Mesodermal cell (in vitro differentiated cells): Measurements from ENCODE around the gene IGSF9B.

ENCODE experiments used
- H3K27ac ChIP-seq: 2 replicates; pipeline ENCODE4 v1.7.0; 2013; ENCODE audit warnings: mild to moderate bottlenecking, low read depth, low read length, moderate library complexity; ENCODE audit not compliant: severe bottlenecking
- H3K36me3 ChIP-seq: 2 replicates; pipeline ENCODE4 v1.7.1; 2013; ENCODE audit warnings: mild to moderate bottlenecking, low read length, moderate library complexity; ENCODE audit not compliant: control insufficient read depth, insufficient read depth
- H3K4me1 ChIP-seq: one replicate; pipeline ENCODE4 v1.7.1; 2013; ENCODE audit warnings: mild to moderate bottlenecking, low read length; ENCODE audit not compliant: insufficient read depth, control insufficient read depth, poor library complexity, severe bottlenecking
- H3K4me3 ChIP-seq: 2 replicates; pipeline ENCODE4 v1.7.0; 2013; ENCODE audit warnings: low read length, control low read depth, mild to moderate bottlenecking; ENCODE audit not compliant: insufficient read depth, poor library complexity, severe bottlenecking; ENCODE audit errors: extremely low read depth
- H3K9me3 ChIP-seq: 2 replicates; pipeline ENCODE4 v1.7.1; 2013; ENCODE audit warnings: mild to moderate bottlenecking, low read length, moderate library complexity; ENCODE audit not compliant: control insufficient read depth
- WGBS, 2 experiments: methylation state at CpG; one replicate each; pipeline ENCODE4 v1.1.5; 2013; ENCODE audit warnings: missing lambda C conversion rate in 2 of 2; ENCODE audit not compliant: insufficient coverage in 2 of 2; 5-methylcytosine and 5-hydroxymethylcytosine counted together

The IGSF9B gene

DNA sequence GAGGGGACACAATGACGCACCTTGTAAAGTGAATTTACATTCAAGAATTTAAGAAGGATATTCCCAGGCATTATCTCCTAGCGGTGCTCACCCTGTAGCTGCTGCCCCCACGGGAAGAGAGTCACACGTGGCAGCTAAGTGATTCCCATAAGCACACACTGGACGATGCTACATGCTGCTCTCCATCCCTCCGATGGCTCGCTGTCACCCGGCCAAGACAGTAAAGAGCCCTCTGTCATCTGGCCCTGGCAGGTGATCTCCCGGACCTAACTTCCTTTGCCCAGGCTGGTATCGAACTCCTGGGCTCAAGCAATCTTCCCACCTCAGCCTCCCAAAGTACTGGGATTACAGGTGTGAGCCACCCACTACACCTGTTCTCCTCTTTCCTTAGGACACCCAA lies 39.9 kb upstream of the IGSF9B start:
- 84 to 89% methylated on average over 10 of the region's 10 CpGs for WGBS, 2 experiments
- H3K9me3 ChIP-seq = no peaks in the 10 kb centered on the region

DNA sequence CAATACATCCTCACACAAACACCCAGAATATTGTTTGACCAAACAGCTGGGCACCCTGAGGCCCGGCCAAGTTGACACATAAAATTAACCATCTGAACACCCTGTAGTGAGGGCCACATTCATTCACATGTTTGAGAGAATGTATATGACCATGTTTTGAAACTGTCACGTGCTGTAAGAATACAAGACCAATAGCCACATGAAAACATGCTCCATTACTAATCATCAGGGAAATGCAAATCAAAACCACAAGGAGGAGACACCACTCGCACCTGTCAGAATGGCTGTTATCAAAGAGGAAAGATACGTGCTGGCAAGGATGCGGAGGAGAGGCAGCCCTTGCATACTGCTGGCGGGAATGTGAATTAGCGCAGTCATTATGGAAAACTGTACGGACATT lies 38.3 kb upstream of the IGSF9B start:
- no peaks in the 10 kb centered on the region for H3K4me1 ChIP-seq
- 81 to 92% methylated on average over 3 to 4 of the region's 8 CpGs for WGBS, 2 experiments
- no peaks in the 10 kb centered on the region for H3K36me3 ChIP-seq
- no peak overlapping the region for H3K4me3 ChIP-seq
- no peaks in the 10 kb centered on the region for H3K9me3 ChIP-seq
- H3K27ac ChIP-seq = no peak overlapping the region

More for the DNA sequence above, 39.9 kb upstream of the IGSF9B start:
- H3K4me3 ChIP-seq = no peak overlapping the region
- H3K27ac ChIP-seq = no peak overlapping the region
- no peaks in the 10 kb centered on the region for H3K36me3 ChIP-seq
- H3K4me1 ChIP-seq = no peaks in the 10 kb centered on the region

- no peak overlapping the region for H3K27ac ChIP-seq
- no peak overlapping the region for H3K4me3 ChIP-seq
- no peaks in the 10 kb centered on the region for H3K9me3 ChIP-seq
- no peaks in the 10 kb centered on the region for H3K36me3 ChIP-seq
- no peaks in the 10 kb centered on the region for H3K4me1 ChIP-seq
- 94 to 95% methylated on average over 8 to 13 of the region's 13 CpGs for WGBS, 2 experiments
Observed at GRCh38 chr11:133993921-133994320, 37.2 kb upstream of the IGSF9B start.

DNA sequence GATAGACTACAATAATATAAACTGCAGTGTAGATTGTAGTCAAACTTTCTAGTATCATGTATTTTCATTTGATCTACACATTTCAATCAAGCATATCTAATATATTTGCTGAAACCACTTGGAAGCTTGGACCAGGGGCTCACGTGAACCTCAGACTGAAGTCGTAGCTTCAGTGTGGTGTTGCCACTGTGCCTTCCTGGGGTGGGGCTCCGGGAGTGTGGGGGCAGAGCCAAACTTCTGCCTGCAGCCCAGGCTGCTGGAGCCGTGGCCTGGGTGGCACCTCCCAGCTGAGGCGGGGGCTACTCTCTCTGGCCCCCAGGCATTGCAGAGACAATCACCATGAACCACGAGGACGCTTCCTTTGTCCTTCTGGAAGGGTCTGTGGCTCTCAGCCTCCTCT lies 36.3 kb upstream of the IGSF9B start:
- WGBS, 2 experiments = 93% methylated on average over 7 of the region's 7 CpGs
- Histone ChIP-seq H3K4me1 (no peaks in the 10 kb centered on the region), H3K36me3 (no peaks in the 10 kb centered on the region), H3K27ac (no peak overlapping the region), H3K9me3 (no peaks in the 10 kb centered on the region), H3K4me3 (no peak overlapping the region)

DNA sequence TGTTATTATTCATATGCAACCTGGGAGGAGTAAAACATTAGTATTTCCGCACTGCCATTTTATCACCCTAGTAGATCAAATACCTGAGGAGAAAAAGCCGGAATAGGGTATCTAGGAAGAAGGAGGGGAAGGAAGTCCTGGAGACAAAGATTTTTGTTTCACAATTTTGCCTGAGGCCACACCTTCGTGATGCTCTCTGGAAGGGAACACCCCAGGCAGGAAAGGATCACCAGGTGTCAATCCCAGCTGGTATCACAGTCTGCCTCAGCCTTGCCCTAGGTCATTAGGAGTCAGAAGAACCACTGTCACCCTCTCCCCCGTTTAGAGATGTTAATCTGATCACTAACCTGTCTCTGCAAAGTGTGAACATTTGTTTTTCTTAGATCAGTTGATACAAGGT lies 35.4 kb upstream of the IGSF9B start:
- H3K9me3 ChIP-seq = no peaks in the 10 kb centered on the region
- H3K4me3 ChIP-seq = no peak overlapping the region
- H3K36me3 ChIP-seq = no peaks in the 10 kb centered on the region
- no peaks in the 10 kb centered on the region for H3K4me1 ChIP-seq
- 58 to 77% methylated on average over 2 of the region's 4 CpGs for WGBS, 2 experiments
- no peak overlapping the region for H3K27ac ChIP-seq

- WGBS, 2 experiments = 86 to 92% methylated on average over 10 to 12 of the region's 12 CpGs
- no peaks in the 10 kb centered on the region for H3K9me3 ChIP-seq
- no peaks in the 10 kb centered on the region for H3K4me1 ChIP-seq
- H3K27ac ChIP-seq = no peak overlapping the region
- H3K36me3 ChIP-seq = no peaks in the 10 kb centered on the region
- H3K4me3 ChIP-seq = no peak overlapping the region
Observed at GRCh38 chr11:133991101-133991500, 34.3 kb upstream of the IGSF9B start.

GRCh38 chr11:133990501-133990900 lies 33.7 kb upstream of the IGSF9B start:
- 83 to 93% methylated on average over 7 to 9 of the region's 10 CpGs for WGBS, 2 experiments
- Histone ChIP-seq H3K9me3 (no peaks in the 10 kb centered on the region), H3K36me3 (no peaks in the 10 kb centered on the region)

DNA sequence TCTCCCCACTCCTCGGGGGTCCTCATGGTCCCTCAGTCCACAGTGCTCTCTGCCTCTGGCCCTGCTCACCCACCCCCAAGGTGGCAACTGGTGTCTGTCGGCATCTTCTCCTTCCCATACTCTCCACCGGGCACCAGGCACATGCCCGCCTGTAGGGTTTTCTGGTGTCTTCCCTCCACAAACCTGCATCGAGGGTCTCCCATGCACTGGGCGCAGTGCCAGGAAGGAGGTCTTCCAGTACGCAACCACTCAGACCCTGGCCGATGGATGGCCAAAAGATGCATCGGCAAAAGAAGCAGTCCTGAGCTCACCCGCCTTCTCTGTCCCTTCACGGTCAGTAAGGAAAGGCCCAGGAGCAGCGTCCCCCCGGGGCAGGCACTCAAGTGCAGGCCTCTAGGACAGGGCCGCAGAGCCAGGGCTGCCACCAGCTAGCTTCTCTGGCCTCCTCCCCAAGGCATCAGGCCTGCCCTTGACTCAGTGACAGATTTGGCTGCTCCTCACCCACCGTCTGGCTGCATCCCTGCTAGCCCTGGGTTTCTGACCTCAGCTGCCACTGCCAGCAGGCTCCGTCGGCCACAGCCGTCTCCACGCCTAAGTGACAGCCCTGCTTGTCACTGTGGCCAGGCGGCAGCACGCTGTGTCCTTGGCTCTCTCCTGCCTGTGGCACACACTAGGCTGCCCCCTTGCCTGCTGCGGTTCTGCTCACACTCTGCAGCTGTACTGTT lies 32.1 kb upstream of the IGSF9B start:
- Histone ChIP-seq H3K36me3 (no peaks in the 10 kb centered on the region), H3K9me3 (no peaks in the 10 kb centered on the region), H3K4me3 (no peak overlapping the region), H3K27ac (no peak overlapping the region), H3K4me1 (no peaks in the 10 kb centered on the region)
- 87 to 89% methylated on average over 20 to 22 of the region's 22 CpGs for WGBS, 2 experiments

More at GRCh38 chr11:133990501-133990900, 33.7 kb upstream of the IGSF9B start:
- Histone ChIP-seq H3K27ac (no peak overlapping the region), H3K4me1 (no peaks in the 10 kb centered on the region), H3K4me3 (no peak overlapping the region)

DNA sequence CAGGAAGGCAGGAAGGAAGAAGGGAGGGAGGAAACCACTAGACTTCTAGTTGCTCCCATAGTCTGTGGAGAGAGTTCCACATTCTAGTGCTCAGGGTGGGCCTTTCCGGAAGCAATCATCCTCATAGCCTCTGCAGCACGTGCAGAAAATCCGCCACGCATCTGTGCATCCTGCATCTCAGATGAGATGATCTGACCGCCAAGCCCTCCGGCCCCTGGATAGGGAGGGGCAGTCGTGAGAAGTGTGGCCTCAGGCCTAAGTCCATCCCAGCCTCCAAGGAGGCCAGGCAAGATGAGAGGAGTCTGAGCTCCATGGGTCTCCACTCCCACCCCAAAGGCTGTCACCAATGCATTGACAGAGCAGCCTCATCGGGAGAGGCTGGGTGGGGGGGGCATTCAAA lies 30.4 kb upstream of the IGSF9B start:
- Histone ChIP-seq H3K4me3 (no peak overlapping the region), H3K4me1 (no peaks in the 10 kb centered on the region), H3K9me3 (no peaks in the 10 kb centered on the region), H3K27ac (no peak overlapping the region), H3K36me3 (no peaks in the 10 kb centered on the region)
- 89 to 91% methylated on average over 6 to 7 of the region's 8 CpGs for WGBS, 2 experiments

GRCh38 chr11:133985981-133986944 lies 29.5 kb upstream of the IGSF9B start:
- H3K27ac ChIP-seq = no peak overlapping the region
- no peaks in the 10 kb centered on the region for H3K36me3 ChIP-seq
- H3K9me3 ChIP-seq = no peaks in the 10 kb centered on the region
- no peaks in the 10 kb centered on the region for H3K4me1 ChIP-seq
- 88% methylated on average over 6 to 10 of the region's 15 CpGs for WGBS, 2 experiments
- H3K4me3 ChIP-seq = no peak overlapping the region
